H1 (cell line): Measurements from ENCODE around the gene PTK6.

ENCODE experiments used
- JUND ChIP-seq: IDR thresholded peaks from 2 replicates; pipeline ENCODE4 v1.6.1; 2011; ENCODE audit warnings: mild to moderate bottlenecking, improper control_type of control experiment, low read length
- NRF1 ChIP-seq: IDR thresholded peaks from 2 replicates; pipeline ENCODE4 v1.6.1; 2011; ENCODE audit warnings: mild to moderate bottlenecking, low read depth, low read length, improper control_type of control experiment
- POLR2A ChIP-seq, 2 experiments: IDR thresholded peaks; 1 replicate in 1 of 2; 2 replicates in 1 of 2; pipeline ENCODE4 v1.6.1; 2011; ENCODE audit warnings: low read depth in 2 of 2, low read length in 2 of 2, mild to moderate bottlenecking in 2 of 2; ENCODE audit errors: control extremely low read depth in 1 of 2
- POLR2AphosphoS5 ChIP-seq: IDR thresholded peaks from 2 replicates; pipeline ENCODE4 v1.6.1; 2011; ENCODE audit warnings: low read depth, low read length
- RXRA ChIP-seq: IDR thresholded peaks from 2 replicates; pipeline ENCODE4 v1.6.1; 2011; ENCODE audit warnings: low read depth, mild to moderate bottlenecking, low read length, moderate library complexity; ENCODE audit not compliant: insufficient read depth
- SP2 ChIP-seq: IDR thresholded peaks from 2 replicates; pipeline ENCODE4 v1.6.1; 2012; ENCODE audit warnings: mild to moderate bottlenecking, low read length, inconsistent platforms
- TAF1 ChIP-seq: IDR thresholded peaks from 2 replicates; pipeline ENCODE4 v1.6.1; 2011; ENCODE audit warnings: mild to moderate bottlenecking, low read depth, low read length
- ZNF274 ChIP-seq: IDR thresholded peaks from 2 replicates; pipeline ENCODE4 v1.7.0; 2012; ENCODE audit warnings: low read length, borderline replicate concordance; ENCODE audit errors: extremely low read depth
- TF ChIP-seq, protein P1 (sequence below): IDR thresholded peaks from 2 replicates; pipeline ENCODE4 v1.6.1; 2012; ENCODE audit warnings: inconsistent platforms
- TF ChIP-seq, protein P2 (sequence below), 3 experiments: IDR thresholded peaks; 1 replicate in 2 of 3; 2 replicates in 1 of 3; pipeline versions ENCODE4 v1.5.1 to v1.6.1; 2011; ENCODE audit warnings: low read length in 3 of 3, mild to moderate bottlenecking in 3 of 3, inconsistent platforms in 2 of 3, low read depth in 1 of 3, moderate library complexity in 1 of 3; ENCODE audit not compliant: insufficient read depth in 1 of 3; ENCODE audit errors: control extremely low read depth in 1 of 3
- TF ChIP-seq, protein P3 (sequence below): IDR thresholded peaks from 2 replicates; pipeline ENCODE4 v1.6.1; 2012; ENCODE audit warnings: low read length, inconsistent platforms

DNA sequence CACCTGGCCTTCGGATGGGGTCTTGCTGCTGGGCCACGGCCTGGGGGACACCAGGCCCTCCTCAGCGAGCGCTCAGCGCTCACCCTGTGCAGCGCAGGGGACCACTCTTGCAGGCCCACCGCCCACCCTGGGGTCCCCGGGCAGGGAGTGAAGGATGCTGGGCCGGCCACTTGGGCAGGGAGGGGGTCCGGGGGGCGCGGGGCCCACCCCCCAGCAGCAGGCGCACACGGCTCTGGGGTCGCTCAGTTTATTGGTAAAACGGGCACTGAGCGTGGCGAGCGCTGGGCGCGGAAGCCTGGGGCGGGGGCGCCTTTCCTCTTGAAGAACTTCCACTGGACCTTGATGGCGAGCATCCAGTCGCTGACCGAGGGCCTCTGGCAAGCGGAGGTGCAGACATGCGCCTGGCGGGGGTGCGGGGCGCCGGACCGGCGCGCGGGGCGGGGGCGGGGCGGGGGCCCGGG, 49.4 kb downstream of the PTK6 start:
- TF ChIP-seq POLR2AphosphoS5 (no peak), POLR2A (IDR thresholded peaks at IDR 0.05; ENCODE audit: control extremely low read depth in 1 of 2, low read depth in 2 of 2, low read length in 2 of 2) (no peak), RXRA (no peak), ZNF274 (no peak), JUND (no peak), NRF1 (no peak), SP2 (no peak), TAF1 (no peak)
- TF ChIP-seq, protein P1, sequence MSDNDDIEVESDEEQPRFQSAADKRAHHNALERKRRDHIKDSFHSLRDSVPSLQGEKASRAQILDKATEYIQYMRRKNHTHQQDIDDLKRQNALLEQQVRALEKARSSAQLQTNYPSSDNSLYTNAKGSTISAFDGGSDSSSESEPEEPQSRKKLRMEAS = no peak
- TF ChIP-seq, protein P2, sequence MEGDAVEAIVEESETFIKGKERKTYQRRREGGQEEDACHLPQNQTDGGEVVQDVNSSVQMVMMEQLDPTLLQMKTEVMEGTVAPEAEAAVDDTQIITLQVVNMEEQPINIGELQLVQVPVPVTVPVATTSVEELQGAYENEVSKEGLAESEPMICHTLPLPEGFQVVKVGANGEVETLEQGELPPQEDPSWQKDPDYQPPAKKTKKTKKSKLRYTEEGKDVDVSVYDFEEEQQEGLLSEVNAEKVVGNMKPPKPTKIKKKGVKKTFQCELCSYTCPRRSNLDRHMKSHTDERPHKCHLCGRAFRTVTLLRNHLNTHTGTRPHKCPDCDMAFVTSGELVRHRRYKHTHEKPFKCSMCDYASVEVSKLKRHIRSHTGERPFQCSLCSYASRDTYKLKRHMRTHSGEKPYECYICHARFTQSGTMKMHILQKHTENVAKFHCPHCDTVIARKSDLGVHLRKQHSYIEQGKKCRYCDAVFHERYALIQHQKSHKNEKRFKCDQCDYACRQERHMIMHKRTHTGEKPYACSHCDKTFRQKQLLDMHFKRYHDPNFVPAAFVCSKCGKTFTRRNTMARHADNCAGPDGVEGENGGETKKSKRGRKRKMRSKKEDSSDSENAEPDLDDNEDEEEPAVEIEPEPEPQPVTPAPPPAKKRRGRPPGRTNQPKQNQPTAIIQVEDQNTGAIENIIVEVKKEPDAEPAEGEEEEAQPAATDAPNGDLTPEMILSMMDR (IDR thresholded peaks at IDR 0.05; ENCODE audit: control extremely low read depth in 1 of 3, insufficient read depth in 1 of 3, low read depth in 1 of 3, low read length in 3 of 3) = no peak
- TF ChIP-seq, protein P3, sequence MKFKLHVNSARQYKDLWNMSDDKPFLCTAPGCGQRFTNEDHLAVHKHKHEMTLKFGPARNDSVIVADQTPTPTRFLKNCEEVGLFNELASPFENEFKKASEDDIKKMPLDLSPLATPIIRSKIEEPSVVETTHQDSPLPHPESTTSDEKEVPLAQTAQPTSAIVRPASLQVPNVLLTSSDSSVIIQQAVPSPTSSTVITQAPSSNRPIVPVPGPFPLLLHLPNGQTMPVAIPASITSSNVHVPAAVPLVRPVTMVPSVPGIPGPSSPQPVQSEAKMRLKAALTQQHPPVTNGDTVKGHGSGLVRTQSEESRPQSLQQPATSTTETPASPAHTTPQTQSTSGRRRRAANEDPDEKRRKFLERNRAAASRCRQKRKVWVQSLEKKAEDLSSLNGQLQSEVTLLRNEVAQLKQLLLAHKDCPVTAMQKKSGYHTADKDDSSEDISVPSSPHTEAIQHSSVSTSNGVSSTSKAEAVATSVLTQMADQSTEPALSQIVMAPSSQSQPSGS = no peak
